ENCODE data around the gene NUPR2.
"Not testable (repeated sequence)": the region's sequence is repeated elsewhere in the genome, so short reads cannot be mapped to it uniquely, and the experiment has no call there.

GRCh38 chr7:56104138-56104537 is 12.1 kb downstream of the NUPR2 start:
- TF ChIP-seq ZBTB10 (tag by site-specific recombination; IDR thresholded peaks at IDR 0.05); ZFHX2 (tag by site-specific recombination; conservative IDR thresholded peaks at IDR 0.05); ZNF449 (tag by site-specific recombination; IDR thresholded peaks at IDR 0.05); SP2 (tag by site-specific recombination; IDR thresholded peaks at IDR 0.05); ZNF585B (tag by site-specific recombination; IDR thresholded peaks at IDR 0.05); ZNF274 (IDR thresholded peaks at IDR 0.05; ENCODE audit: low read length); ZNF274 (tag by site-specific recombination; IDR thresholded peaks at IDR 0.05; ENCODE audit: borderline replicate concordance); CTCF (tag by site-specific recombination; IDR thresholded peaks at IDR 0.05); PRDM1 (tag by site-specific recombination; IDR thresholded peaks at IDR 0.05): not testable (repeated sequence)
- TF ChIP-seq, protein P1, sequence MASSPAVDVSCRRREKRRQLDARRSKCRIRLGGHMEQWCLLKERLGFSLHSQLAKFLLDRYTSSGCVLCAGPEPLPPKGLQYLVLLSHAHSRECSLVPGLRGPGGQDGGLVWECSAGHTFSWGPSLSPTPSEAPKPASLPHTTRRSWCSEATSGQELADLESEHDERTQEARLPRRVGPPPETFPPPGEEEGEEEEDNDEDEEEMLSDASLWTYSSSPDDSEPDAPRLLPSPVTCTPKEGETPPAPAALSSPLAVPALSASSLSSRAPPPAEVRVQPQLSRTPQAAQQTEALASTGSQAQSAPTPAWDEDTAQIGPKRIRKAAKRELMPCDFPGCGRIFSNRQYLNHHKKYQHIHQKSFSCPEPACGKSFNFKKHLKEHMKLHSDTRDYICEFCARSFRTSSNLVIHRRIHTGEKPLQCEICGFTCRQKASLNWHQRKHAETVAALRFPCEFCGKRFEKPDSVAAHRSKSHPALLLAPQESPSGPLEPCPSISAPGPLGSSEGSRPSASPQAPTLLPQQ (tag by site-specific recombination; IDR thresholded peaks at IDR 0.05) = not testable (repeated sequence)
